ENCODE data around the gene SP1.
"Not testable (repeated sequence)": the region's sequence is repeated elsewhere in the genome, so short reads cannot be mapped to it uniquely, and the experiment has no call there.

The SP1 gene

DNA sequence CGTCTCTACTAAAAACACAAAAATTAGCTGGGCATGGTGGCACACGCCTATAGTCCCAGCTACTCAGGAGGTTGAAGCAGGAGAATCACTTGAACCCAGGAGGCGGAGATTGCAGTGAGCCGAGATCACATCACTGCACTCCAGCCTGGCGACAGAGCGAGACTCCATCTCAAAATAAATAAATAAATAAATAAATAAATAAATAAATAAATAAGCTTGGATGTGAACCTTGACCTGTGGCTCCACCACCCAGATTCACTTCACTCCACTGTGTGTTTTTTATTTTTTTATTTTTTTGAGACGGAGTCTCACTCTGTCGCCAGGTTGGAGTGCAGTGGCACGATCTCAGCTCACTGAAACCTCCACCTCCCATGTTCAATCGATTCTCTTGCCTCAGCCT lies 18.3 kb upstream of the SP1 start:
- not testable (repeated sequence) for DNase-seq

DNA sequence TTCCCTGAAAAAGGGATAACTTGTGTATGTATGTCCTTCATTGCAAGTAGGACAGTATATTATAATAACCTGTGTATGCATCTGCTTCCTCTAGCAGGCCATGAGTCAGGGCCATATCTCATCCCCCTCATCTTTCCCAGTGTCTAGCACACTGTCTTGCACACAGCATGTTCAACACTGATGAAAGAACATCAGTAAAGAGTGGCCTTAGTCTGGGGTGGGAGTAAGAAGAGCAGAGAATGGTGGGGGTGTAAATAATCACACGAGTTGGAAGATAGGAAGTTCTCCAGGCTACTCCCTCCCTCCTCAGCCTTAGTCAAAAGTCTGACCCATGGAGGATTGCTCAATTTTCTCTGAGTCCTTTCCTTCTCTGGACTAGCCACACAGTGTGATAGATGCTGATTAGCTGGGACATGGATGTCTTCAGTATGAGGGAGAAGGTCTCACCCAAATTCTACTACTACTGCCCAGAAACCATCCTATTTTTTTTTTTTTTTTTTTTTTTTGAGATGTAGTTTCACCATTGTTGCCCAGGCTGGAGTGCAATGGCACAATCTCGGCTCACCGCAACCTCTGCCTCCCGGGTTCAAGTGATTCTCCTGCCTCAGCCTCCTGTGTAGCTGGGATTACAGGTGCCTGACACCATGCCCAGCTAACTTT lies 14.6 kb upstream of the SP1 start:
- DNase-seq = no peak

DNA sequence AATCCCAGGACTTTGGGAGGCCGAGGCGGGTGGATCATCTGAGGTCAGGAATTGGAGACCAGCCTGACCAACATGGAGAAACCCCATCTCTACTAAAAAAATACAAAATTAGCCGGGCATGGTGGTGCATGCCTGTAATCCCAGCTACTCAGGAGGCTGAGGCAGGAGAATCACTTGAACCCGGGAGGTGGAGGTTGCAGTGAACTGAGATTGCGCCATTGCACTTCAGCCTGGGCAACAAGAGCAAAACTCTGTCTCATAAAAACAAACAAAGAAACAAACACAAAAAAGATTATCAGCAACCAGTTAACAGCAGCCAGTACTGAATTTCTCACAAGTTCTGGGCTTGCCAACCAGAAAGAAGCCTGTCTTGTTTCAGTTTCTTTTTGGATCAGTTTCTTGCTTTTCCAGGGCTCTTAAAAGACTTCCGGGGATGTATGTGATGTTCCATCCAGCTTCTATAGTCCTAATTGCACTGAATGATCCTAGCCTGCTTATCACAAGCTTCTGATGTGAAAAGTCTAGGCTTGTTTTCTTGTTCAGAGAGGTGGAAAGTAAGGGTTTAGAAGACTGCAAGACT lies 6.3 kb upstream of the SP1 start:
- not testable (repeated sequence) for DNase-seq

DNA sequence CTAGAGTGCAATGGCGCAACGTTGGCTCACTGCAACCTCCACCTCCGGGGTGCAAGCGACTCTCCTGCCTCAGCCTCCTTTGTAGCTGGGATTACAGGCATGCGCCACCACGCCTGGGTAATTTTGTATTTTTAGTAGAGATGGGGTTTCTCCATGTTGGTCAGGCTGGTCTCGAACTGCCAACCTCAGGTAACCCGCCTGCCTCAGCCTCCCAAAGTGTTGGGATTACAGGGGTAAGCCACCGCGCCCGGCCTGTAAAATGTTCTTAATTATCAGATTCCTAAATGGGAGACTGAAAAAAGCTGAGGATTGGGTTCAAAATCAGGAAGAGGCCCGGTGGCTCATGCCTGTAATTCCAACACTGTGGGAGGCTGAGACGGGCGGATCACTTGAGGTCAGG lies 5.7 kb upstream of the SP1 start:
- not testable (repeated sequence) for DNase-seq

DNA sequence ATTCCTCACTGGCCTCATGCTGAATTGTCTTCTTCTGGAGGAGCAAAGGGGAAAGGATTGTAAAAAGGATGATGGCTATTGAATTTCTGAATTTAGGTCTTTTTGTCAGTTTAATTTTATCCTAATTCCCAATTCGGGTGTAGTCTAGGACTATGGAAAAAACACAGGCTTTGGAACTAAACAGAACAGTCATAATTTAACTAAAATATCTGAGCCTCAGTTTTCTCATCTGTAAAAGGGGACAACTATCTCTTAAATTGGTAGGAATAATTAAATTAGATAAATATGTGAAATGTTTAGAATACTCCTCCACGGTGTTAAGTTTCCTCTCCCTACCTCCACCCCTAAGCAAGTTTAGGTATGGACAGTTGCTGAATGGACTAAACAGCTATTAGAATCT lies 3.2 kb upstream of the SP1 start:
- DNase-seq = no peak

DNA sequence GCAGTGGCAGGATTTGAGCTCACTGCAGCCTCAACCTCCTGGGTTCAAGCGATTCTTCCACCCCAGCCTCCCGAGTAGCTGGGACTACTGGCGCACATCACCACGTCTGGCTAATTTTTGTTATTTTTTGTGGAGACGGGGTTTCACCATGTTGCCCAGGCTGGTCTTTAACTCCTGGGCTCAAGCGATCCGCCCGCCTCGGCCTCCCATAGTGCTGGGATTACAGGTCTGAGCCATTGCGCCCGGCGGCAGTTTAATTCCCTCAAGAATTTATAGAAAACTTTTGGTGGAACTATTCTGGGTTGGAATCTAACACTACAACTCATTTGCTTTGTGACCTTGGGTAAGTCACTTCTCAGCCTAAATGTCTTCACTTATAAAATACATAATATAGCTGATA lies 1.8 kb upstream of the SP1 start:
- no peak for DNase-seq

DNA sequence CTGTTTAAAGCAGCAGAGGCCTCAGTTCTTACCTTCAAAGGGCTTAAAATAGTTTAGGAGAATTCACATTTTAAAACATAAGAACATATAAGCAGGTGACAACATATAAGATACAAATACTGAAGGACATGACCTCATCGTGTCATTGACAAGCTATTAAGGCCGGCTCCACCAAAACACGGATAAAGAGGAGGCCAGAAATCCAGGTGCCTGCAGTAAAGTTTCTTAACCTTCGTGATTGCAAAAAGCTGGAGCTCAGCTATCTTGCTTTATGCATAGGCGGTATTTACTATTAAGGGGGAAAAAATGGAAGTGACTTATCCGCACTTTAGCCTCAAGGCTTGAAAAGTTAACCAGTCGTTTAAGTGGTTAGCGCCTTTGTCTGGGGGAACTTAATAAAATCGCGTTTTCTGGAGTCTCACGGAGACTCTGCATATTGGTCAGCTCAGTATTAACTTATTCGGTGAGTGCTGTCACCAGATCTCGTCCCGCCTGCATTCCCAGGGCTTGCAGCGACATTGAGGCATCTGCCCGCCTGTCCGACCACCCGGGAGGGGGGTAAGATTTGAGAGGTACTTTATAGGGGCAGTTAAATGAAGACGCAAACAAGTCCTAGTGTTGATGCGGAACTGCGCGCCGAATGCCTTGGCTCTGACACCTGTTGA lies 1.1 kb upstream of the SP1 start:
- no peak for DNase-seq

DNA sequence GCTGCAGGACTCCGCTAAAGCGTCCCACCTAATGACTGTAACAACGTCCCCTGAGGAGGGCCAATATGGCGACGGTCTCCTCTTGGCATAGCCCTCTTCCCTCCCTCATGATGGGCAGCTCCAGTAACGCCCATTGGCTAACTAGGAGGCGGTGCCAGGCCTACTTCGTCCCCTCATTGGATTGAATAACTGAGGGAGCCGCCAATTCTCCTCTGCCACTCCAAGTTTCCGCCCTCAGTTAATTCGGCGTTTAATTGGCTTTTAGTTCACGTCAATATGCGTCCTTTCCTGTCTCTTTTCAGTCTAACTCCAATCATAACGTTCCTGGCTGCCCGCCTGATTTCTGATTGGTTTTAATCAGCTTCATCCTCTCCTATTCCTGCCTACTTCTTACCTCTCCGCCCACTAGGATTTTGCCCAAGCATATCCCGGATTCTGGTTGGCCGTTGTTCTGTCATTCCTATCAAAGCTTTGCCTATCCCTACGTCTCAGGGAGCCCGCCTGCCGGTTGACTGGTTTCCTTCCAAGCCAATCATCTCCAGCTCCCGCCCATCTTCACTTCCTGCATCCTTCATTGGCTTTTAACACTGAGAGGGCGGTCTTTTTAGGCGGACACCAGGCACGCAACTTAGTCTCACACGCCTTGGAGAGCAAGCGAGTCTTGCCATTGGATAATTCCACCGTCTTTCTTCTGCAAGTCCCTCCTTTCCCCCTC lies 430 bp upstream of the SP1 start:
- peak; percentile 79 to 98 for DNase-seq

DNA sequence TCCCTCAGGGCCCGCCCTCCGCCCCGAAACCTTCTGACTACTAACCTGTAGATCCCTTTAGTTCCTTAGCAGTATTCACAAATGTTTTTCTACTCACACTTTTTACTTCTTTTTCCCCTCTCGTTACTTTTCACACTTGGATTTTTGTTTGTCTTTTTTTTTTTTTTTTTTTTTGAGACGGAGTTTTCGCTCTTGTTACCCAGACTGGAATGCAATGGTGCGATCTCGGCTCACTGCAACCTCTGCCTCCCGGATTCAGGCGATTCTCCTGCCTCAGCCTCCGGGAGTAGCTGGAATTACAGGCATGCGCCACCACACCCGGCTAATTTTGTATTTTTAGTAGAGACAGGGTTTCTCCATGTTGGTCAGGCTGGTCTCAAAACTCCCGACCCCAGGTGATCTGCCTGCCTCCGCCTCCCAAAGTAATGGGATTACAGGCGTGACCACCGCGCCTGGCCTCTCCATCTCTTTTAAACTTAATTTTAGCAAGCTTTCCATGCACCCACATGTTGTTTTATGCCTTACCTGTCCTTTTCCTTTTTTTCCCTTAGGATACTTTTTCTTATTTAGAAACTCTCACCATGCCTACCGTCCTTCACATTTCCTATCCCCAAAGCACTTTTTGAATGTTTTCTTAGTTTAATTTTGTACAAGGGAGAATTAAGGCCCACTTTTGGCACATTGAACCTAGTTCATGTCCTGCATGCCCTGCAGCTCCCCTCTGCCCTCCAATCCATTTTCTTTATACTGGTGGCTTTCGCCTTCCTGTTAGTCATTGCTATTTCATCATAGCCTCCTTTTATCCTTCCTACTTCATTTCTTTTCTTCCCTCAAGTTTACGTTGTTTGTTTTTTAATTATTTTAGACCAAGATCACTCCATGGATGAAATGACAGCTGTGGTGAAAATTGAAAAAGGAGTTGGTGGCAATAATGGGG lies 1.1 kb downstream of the SP1 start:
- no peak for DNase-seq

DNA sequence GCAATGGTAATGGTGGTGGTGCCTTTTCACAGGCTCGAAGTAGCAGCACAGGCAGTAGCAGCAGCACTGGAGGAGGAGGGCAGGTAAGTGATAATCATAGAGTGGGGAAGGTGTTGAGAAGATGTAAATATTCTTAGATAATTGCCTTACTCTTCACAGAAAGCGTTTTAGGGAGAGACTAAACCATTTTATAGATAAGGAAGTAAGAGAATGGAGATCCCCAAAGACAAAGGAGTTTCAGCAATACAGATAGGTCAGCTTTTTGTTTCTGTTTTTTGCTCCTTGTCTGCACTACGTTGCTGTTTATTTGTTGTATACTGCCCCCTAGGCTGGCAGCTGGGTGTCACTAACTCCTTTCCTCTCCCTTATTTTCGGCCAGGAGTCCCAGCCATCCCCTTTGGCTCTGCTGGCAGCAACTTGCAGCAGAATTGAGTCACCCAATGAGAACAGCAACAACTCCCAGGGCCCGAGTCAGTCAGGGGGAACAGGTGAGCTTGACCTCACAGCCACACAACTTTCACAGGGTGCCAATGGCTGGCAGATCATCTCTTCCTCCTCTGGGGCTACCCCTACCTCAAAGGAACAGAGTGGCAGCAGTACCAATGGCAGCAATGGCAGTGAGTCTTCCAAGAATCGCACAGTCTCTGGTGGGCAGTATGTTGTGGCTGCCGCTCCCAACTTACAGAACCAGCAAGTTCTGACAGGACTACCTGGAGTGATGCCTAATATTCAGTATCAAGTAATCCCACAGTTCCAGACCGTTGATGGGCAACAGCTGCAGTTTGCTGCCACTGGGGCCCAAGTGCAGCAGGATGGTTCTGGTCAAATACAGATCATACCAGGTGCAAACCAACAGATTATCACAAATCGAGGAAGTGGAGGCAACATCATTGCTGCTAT lies 2.0 kb downstream of the SP1 start:
- no peak for DNase-seq

DNA sequence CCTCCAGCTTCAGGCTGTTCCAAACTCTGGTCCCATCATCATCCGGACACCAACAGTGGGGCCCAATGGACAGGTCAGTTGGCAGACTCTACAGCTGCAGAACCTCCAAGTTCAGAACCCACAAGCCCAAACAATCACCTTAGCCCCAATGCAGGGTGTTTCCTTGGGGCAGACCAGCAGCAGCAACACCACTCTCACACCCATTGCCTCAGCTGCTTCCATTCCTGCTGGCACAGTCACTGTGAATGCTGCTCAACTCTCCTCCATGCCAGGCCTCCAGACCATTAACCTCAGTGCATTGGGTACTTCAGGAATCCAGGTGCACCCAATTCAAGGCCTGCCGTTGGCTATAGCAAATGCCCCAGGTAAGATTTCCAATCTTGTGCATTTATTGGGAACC lies 3.3 kb downstream of the SP1 start:
- no peak for DNase-seq

DNA sequence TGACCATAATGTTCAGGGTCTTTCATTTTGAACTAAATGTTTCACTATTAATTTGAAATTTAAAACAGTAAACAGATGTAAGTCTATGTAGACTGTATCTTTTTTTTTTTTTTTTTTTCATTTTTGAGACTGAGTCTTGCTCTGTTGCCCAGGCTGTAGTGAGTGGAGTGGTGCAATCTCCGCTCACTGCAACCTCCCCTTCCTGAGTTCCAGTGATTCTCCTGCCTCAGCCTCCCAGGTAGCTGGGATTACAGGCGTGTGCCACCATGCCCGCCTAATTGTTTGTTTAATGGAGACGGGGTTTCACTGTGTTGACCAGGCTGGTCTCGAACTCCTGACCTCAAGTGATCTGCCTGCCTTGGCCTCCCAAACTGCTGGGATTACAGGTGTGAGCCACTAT lies 6.4 kb downstream of the SP1 start:
- not testable (repeated sequence) for DNase-seq

DNA sequence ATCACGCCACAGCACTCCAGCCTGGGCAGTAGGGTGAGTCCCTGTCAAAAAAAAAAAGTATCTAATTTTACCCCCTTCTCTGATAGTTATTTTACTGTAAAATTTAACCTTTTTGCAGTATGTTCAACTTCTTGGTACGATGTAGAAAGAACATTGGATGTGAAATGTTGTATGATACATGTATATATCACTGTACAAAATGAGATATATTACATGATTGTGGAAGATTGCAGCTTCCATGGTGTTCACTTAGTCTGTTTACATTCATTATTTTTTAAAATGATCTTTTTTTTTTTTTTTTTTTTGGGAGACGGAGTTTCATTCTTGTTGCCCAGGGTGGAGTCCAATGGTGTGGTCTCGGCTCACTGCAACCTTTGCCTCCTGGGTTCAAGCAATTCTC lies 9.0 kb downstream of the SP1 start:
- no peak for DNase-seq

DNA sequence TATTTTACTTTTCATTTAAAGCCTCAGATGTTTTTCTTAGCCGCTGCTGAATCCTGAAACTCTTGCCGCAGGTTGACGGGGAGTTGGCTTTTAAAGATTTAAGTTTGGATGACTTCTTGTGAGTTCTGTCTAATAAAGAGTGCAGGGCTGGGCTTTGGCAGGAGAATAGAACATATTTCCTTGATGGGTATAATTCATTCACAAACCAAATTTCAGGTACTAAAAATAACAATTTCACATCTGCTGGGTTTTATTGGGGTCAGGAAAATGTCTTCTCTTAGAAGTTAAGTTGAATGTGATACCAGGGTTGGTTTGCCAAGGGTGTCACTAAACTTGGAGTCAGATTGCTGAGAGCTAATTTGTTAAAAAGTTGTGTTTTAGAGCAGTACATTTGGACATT lies 9.7 kb downstream of the SP1 start:
- DNase-seq = no peak

DNA sequence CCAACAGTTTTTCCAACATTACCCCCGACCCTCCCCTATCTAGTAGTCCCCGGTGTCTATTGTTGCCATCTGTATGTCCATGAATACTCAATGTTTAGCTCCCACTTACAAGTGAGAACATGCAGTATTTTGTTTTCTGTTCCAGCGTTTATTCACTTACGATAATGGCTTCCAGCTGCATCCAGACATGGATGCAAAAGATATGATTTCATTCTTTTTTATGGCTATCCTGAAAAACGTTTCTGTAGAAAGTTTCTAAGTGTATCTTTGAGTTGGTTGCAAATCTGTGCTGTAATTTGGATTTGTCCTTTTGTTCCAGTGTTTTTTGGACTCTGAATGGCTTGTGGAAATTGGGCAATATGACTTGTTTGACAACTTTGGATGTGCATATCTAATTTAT lies 11.7 kb downstream of the SP1 start:
- DNase-seq = no peak

DNA sequence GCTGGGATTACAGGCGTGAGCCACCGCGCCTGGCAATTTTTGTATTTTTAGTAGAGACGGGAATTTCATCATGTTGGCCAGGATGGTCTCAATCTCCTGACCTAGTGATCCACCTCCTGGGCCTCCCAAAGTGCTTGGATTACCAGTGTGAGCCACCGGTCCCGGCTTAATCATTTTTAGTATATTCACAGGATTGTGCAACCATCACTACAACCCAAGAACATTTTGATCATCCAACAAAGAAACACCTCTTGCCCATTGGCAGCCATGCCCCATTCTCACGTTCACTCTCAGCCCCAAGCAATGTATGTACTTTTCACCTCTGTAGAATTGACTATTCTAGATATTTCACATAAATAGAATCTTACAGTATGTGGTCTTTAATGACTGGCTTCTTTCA lies 19.9 kb downstream of the SP1 start:
- DNase-seq = no peak

DNA sequence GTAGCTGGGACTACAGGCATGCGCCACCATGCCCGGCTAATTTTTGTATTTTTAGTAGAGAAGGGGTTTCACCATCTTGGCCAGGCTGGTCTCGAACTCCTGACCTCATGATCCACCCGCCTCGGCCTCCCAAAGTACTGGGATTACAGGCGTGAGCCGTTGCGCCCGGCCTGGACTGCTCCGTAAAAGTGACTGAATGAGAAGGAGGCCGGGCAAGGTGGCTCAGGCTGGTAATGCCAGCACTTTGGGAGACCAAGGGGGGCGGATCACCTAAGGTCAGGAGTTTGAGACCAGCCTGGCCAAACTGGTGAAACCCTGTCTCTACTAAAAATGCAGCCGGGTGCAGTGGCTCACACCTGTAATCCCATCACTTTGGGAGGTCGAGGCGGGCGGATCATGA lies 22.4 kb downstream of the SP1 start:
- DNase-seq = not testable (repeated sequence)

DNA sequence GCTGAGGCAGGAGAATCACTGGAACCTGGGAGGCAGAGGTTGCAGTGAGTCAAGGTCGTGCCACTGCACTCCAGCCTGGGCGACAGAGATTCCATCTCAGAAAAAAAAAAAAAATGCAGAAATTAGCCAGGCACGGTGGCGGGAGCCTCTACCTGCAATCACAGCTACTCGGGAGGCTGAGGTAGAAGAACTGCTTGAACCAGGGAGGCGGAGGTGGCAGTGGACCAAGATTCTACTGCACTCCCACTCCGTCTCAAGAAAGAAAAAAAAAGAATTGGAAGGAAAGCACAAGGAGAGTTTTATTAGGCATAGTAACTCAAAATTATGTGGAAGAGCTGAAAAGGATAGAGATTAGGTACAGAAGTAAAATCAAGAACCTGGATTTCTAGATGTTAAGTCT lies 22.9 kb downstream of the SP1 start:
- no peak for DNase-seq

DNA sequence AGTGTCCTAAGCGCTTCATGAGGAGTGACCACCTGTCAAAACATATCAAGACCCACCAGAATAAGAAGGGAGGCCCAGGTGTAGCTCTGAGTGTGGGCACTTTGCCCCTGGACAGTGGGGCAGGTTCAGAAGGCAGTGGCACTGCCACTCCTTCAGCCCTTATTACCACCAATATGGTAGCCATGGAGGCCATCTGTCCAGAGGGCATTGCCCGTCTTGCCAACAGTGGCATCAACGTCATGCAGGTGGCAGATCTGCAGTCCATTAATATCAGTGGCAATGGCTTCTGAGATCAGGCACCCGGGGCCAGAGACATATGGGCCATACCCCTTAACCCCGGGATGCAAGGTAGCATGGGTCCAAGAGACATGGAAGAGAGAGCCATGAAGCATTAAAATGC lies 31.0 kb downstream of the SP1 start:
- no peak for DNase-seq

DNA sequence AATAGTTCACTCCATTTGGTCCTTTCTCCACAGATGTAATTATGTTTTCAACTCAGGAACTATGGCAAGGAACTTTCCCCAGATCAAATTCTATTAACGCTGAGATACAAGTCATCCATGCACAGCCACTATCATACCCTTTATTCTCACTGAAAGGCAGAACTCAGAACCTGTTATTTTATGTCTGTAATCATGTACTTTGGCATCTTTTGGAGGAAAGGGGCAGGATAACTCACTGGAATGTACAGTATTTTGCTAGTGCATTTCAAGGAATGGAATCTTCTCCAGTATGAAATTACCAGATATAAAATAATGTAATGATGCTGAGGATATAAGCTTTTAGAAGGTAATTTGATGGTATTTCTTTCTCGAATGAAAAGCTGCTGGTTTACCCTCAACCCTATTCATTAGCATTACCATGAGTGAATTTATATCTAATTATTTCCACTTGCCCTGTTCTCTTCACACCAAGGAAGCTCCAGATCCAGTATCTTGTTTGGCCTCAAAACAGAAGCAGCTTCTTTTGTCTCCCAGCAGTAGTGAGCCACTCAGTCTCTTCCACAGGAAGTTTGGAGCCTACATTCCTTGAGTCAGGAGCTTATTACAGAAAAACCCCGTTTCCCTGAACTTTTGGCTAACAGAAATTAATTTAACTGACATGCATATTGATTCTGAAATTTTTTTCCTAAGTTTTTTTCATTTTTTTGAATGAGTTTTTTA lies 33.7 kb downstream of the SP1 start:
- DNase-seq = no peak

Data from stimulated activated CD4-positive, alpha-beta T cell treated with anti-CD3 and anti-CD28 coated beads, Interleukin-2, amount 100 ng/mL, for 48 hours (primary cell).